ENCODE measurements around the gene ADPGK.
"Not testable (repeated sequence)": the region's sequence is repeated elsewhere in the genome, so short reads cannot be mapped to it uniquely, and the experiment has no call there.

The ADPGK gene

DNA sequence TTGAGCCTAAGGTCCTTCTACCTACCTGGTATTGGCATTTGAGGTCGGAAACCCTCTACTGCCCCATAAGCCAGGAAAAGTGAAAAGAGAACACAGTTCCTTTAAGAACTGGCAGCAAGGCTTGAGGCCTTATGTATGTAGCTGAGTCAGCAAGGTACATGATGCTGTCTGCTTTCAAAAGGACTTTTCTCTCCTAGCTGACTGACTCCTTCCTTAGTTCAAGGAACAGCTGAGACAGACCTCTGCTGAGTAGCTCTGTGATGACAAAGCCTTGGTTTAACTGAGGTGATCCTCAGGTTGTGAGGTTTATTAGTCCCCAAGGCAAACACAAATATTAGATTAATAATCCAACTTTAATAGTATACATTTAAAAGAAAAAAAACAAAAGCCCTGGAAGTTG lies 45.8 kb downstream of the ADPGK start:
- DNase-seq = no peak

GRCh38 chr15:72737061-72737460 lies 46.5 kb downstream of the ADPGK start:
- DNase-seq = no peak

- no peak for DNase-seq
These were observed 48.4 kb downstream of the ADPGK start for GRCh38 chr15:72735111-72735510.

DNA sequence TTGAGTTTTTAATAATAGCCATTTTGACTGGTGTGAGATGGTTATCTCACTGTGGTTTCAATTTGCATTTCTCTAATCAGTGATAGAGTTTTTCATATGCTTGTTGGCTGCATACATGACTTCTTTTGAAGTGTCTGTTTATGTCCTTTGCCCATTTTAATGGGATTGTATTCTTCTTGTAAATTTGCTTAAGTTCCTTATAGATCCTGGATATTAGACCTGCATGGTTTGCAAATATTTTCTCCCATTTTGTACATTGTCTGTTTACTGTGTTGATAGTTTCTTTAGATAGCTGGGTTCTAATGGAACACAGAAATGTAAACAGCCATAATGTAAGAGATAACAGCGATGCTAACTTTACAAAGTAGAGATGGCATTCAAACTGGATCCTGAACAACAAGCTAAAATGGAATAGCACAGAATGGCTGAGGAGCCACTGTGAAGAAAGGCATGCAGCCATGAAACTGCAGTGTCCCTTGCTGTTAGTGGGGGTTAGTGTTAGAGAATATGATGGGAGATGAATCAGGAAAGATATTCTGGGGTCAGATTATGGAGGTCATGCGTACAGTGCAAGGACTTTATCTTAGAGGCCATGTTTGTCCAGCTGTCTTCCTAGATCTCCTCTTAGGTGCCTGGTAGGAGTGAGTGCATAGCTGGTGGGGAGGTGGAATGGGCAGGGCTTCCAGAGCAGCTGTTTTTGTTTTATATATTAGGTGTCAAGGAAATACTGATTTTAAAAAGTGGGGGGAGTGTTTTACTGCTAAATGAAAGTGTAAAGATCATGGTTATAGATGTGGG lies 49.4 kb downstream of the ADPGK start:
- no peak for DNase-seq

- DNase-seq = no peak
These were observed 51.0 kb downstream of the ADPGK start for GRCh38 chr15:72732516-72732915.

DNA sequence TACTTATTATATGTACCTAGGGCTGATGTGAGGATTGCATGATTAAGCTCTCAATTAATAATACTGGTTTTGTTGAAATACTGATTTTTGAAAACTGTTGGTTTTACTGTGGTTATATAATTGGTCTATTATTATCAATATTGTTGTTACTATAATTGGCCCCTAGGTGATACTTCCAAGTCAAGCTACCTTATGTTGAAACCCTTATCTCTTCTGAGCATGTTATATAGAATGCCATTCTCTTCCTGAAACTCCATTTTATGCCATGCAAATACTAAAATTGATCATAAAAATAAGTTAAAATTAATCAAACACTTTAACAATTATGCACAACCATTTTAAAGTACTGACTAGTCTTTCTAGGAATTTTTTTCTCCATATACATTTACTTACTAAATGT lies 51.5 kb downstream of the ADPGK start:
- no peak for DNase-seq

DNA sequence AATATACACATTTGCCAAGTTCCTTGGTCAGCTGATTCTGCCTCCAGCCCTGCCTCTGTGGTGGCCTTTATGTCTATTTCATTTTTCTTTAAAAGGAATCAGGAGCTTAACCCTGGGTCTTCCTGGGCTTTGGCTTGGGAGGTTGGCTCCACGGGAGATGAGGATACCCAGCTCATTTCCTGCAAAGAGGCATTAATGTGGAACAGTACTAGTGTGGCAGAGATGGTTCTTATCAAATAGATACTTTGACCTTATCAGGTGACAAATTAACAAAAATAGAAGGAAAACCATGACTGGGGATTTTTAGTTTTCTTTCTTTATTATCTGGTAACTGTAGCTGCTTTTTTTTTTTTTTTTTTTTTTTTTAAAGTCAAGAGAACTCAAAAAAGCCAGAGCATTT lies 54.7 kb downstream of the ADPGK start:
- DNase-seq = no peak

DNA sequence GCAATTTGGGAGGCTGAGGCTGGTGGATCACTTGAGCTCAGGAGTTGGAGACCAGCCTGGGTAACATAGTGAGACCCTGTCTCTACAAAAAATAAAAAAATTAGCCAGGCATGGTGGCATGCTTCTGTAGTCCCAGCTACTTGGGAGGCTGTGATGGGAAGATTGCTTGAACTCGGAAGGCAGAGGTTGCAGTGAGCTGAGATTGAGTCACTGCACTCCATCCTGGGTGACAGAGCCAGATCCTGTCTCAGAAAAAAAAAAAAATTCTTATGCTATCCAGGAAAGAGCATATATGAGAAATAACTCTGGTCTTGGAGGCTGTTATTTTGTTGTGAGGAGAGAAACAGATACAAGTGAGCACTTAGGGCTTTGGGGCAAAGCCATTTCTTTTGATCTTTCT lies 55.3 kb downstream of the ADPGK start:
- DNase-seq = not testable (repeated sequence)

DNA sequence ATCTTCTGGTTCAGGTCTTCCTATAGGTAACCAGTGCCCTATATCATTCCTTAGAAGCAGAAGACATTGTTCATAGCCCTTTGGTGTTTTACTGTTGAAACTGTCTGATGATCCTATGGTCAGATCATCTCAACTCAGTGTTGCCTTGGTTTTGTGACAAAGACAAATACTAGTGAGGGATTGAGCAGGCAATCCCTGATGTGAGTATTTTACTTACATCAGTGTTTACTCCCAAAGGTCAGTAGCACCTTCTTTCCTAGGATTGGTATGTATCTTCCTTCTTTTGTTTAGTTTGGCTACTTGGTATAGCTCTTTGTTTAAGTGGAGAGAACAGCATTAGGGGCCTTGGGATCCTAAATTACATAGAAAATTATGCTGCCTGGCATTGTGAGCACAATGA lies 56.4 kb downstream of the ADPGK start:
- DNase-seq = no peak

- not testable (repeated sequence) for DNase-seq
These were observed 57.7 kb downstream of the ADPGK start for GRCh38 chr15:72725851-72726250.

GRCh38 chr15:72725446-72725845 lies 58.1 kb downstream of the ADPGK start:
- no peak for DNase-seq

DNA sequence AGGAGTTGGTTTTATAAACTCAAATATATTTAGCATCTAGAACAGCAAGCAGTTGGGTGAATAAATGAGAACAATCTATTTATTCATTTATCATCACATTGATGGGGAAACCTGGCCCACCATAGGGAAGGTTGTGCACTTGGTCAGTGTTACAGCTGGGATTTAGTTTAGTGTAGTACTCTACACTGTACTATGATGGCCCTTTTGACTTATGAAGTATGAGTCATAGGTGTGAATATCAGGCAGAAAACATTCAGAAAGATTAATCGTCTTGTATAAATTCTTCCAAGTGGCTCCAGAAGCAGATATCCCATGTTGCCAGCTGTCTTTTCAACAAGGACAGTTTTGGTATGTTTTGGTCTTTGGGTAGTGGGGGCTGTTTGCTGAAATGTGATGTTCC lies 59.5 kb downstream of the ADPGK start:
- no peak for DNase-seq

GRCh38 chr15:72722071-72722696 lies 61.4 kb downstream of the ADPGK start:
- DNase-seq = peak; percentile 74 to 80

- DNase-seq = not testable (repeated sequence)
These were observed 74.8 kb downstream of the ADPGK start for GRCh38 chr15:72708551-72709303.

DNA sequence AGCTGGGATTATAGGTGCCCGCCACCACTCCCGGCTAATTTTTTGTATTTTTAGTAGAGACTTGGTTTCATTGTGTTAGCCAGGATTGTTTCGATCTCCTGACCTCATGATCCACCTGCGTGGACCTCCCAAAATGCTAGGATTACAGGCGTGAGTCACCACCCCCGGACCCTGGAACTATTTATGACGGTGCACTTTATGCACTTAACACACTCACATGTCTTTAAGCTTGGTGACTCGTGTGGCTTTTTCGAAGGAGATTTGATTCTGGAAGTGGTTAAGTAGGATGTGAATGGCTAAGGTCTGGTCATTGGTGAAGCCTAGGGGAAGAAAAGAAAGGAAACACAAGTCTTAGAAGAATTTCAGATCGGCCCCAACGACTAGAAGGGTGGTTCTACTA lies 77.3 kb downstream of the ADPGK start:
- DNase-seq = no peak

Measured in activated CD4-positive, alpha-beta T cell treated with anti-CD3 and anti-CD28 coated beads, Interleukin-2, amount 50 U/mL, for 48 hours (primary cell).